Tibial artery (tissue), 4 donors: ENCODE data around the gene C13orf42.

ENCODE experiments used
- DNase-seq, 2 donors: peaks; one replicate each; pipeline ENCODE4 v3.0.0-alpha.2; 2019
- H3K27ac ChIP-seq, 2 donors: fragments of 200-600 bp; sonication (generic) in 1 of 2; 1 replicate in 1 of 2; 2 replicates in 1 of 2; pipeline ENCODE4 v1.5.1; 2018 to 2019; ENCODE audit warnings: mild to moderate bottlenecking in 1 of 2
- H3K27me3 ChIP-seq, 2 donors: fragments of 200-600 bp; sonication (generic) in 1 of 2; one replicate each; pipeline versions ENCODE4 v1.5.1 to v1.6.0; 2016 to 2019
- H3K36me3 ChIP-seq, 3 donors: fragments of 200-600 bp; sonication (generic) in 2 of 3; one replicate each; pipeline ENCODE4 v1.5.1; 2016 to 2019; ENCODE audit warnings: mild to moderate bottlenecking in 2 of 3
- H3K4me1 ChIP-seq, 4 donors: fragments of 200-600 bp; sonication (generic) in 2 of 4; 1 replicate in 3 of 4; 2 replicates in 1 of 4; pipeline ENCODE4 v1.5.1; 2016 to 2019
- H3K4me3 ChIP-seq, 2 donors: fragments of 200-600 bp; sonication (generic) in 1 of 2; 1 replicate in 1 of 2; 2 replicates in 1 of 2; pipeline ENCODE4 v1.5.1; 2018 to 2019; ENCODE audit warnings: mild to moderate bottlenecking in 2 of 2
- H3K9me3 ChIP-seq, 3 donors: fragments of 200-600 bp; sonication (generic) in 1 of 3; one replicate each; pipeline ENCODE4 v1.5.1; 2016 to 2019
- intact Hi-C: fragments of 100-400 bp; cut with DNase I; formaldehyde crosslinking; loops from one replicate; pipeline ENCODE4 v1.15.0; 2023; ENCODE audit warnings: low total_unique reads
- TF ChIP-seq, protein P1 (sequence below), 2 experiments: fragments of 200-600 bp in 1 of 2; fragments of 450-650 bp in 1 of 2; IDR thresholded peaks; one replicate each; pipeline ENCODE4 v1.5.1; 2017 to 2019; ENCODE audit warnings: antibody characterized with exemption in 2 of 2, mild to moderate bottlenecking in 1 of 2, moderate library complexity in 1 of 2

C13orf42 gene

DNA sequence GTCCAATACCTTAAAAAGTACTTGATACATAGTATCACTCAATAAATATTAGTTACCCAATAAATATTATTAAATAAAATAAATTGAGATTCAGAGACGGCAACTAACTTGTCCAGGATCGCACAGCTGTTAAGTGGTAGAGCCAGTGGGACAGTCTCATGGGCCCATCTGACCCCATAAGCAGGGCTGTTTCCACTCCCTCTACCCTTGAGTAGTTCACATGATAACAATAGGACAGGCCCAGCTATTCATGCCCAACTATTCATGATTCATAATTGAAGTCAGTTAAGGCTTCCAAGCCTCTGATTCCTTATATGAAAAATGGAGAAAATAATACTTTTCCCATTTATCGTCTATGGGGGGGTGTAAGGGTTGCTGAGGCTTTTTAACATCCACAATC, 78.2 kb downstream of the C13orf42 start:
- intact Hi-C loops: no loop called here
- no peak for DNase-seq
- Histone ChIP-seq H3K27ac (no peak overlapping the region), H3K27me3 (no peaks in the 10 kb centered on the region), H3K36me3 (no peaks in the 10 kb centered on the region), H3K4me3 (no peak overlapping the region), H3K4me1 (no peaks in the 10 kb centered on the region), H3K9me3 (no peaks in the 10 kb centered on the region)
- TF ChIP-seq, protein P1, sequence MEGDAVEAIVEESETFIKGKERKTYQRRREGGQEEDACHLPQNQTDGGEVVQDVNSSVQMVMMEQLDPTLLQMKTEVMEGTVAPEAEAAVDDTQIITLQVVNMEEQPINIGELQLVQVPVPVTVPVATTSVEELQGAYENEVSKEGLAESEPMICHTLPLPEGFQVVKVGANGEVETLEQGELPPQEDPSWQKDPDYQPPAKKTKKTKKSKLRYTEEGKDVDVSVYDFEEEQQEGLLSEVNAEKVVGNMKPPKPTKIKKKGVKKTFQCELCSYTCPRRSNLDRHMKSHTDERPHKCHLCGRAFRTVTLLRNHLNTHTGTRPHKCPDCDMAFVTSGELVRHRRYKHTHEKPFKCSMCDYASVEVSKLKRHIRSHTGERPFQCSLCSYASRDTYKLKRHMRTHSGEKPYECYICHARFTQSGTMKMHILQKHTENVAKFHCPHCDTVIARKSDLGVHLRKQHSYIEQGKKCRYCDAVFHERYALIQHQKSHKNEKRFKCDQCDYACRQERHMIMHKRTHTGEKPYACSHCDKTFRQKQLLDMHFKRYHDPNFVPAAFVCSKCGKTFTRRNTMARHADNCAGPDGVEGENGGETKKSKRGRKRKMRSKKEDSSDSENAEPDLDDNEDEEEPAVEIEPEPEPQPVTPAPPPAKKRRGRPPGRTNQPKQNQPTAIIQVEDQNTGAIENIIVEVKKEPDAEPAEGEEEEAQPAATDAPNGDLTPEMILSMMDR (IDR thresholded peaks at IDR 0.05): no peak
